HG03175 (cell line): ENCODE measurements around the gene ANXA2.

ENCODE experiments used
- ATAC-seq: cut with Tn5 transposase; IDR thresholded peaks from one replicate; pipeline ENCODE4 v1.9.1; 2021; ENCODE audit warnings: mild to moderate bottlenecking, moderate library complexity; ENCODE audit not compliant: unreplicated experiment

Gene ANXA2

GRCh38 chr15:60315878-60316277, 81.9 kb downstream of the ANXA2 start:
- no peak for ATAC-seq

- no peak for ATAC-seq
These were observed 83.9 kb downstream of the ANXA2 start for GRCh38 chr15:60313906-60314305.

- no peak for ATAC-seq
These were observed 90.8 kb downstream of the ANXA2 start for GRCh38 chr15:60307034-60307433.

GRCh38 chr15:60301024-60301423, 96.8 kb downstream of the ANXA2 start:
- no peak for ATAC-seq

GRCh38 chr15:60299452-60300047, 98.2 kb downstream of the ANXA2 start:
- no peak for ATAC-seq
